Measurements from ENCODE around the gene THSD4.

The THSD4 gene

DNA sequence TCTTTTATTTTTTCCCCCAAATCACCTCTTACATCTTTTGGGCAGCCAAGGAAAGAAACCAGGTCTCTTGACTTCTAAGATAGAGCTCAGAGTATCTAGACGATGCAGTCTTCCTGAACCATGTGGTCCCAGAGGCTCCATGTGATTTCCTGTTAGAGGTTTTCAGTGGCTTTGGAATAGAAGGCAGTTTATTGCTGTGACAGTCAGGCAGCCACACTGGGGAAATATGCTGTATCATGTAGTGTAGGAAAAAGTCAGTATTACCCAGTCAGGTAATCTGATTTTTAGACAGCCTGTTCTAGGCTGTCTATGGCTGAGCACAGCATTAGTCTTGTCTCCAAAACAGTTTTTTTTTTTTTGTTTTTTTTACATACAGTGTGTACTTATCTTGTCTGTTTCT, 294.3 kb downstream of the THSD4 start:
- Histone ChIP-seq H3K4me1 (ENCODE audit: low read length) (no peaks in the 10 kb centered on the region), H3K4me3 (ENCODE audit: low read length) (no peak overlapping the region), H4K20me1 (ENCODE audit: insufficient read depth, low read length) (no peaks in the 10 kb centered on the region), H3K9ac (ENCODE audit: low read length) (no peak overlapping the region), H2AFZ (ENCODE audit: low read depth, low read length) (no peak overlapping the region; the same call in 1 of the 2 replicates), H3K79me2 (ENCODE audit: low read length) (no peaks in the 10 kb centered on the region), H3K36me3 (replicated peaks; ENCODE audit: low read depth, low read length) (no peaks in the 10 kb centered on the region), H3K27ac (ENCODE audit: low read length) (no peak overlapping the region), H3K27me3 (ENCODE audit: low read depth, low read length) (peaks cover 39% of the 10 kb centered on the region), H3K9me3 (ENCODE audit: insufficient read depth, low read length) (no peaks in the 10 kb centered on the region), H3K4me2 (ENCODE audit: low read length) (no peak overlapping the region)
- TF ChIP-seq EZH2phosphoT487 (IDR thresholded peaks at IDR 0.05; ENCODE audit: low read depth), result no peak
- TF ChIP-seq, protein P1, sequence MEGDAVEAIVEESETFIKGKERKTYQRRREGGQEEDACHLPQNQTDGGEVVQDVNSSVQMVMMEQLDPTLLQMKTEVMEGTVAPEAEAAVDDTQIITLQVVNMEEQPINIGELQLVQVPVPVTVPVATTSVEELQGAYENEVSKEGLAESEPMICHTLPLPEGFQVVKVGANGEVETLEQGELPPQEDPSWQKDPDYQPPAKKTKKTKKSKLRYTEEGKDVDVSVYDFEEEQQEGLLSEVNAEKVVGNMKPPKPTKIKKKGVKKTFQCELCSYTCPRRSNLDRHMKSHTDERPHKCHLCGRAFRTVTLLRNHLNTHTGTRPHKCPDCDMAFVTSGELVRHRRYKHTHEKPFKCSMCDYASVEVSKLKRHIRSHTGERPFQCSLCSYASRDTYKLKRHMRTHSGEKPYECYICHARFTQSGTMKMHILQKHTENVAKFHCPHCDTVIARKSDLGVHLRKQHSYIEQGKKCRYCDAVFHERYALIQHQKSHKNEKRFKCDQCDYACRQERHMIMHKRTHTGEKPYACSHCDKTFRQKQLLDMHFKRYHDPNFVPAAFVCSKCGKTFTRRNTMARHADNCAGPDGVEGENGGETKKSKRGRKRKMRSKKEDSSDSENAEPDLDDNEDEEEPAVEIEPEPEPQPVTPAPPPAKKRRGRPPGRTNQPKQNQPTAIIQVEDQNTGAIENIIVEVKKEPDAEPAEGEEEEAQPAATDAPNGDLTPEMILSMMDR (IDR thresholded peaks at IDR 0.05; ENCODE audit: low read depth, low read length), result no peak

DNA sequence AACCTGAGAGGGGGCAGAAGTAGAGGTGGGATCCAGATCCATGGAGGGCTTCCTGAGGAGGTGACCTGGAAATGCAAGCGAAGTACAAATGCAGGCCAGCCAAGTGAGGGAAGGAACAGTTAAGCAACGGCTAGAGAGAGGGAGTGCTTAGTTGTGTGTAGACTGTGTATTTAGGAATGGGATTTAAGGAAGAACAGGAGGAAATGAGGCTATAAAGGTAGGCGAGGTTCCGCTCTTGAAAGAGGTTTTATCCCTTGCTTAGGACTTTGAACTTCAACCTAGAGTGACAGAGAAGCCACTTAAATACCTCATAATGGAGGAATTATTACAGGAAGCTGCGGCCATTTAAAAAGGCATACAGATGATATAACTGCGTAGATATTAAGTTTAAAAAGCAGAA, 295.1 kb downstream of the THSD4 start:
- H3K9ac ChIP-seq (ENCODE audit: low read length), result no peak overlapping the region
- no peaks in the 10 kb centered on the region for H4K20me1 ChIP-seq (ENCODE audit: insufficient read depth, low read length)
- H3K4me2 ChIP-seq (ENCODE audit: low read length), result no peak overlapping the region
- no peak overlapping the region for H3K4me3 ChIP-seq (ENCODE audit: low read length)
- peaks cover 39% of the 10 kb centered on the region for H3K27me3 ChIP-seq (ENCODE audit: low read depth, low read length)
- no peaks in the 10 kb centered on the region for H3K9me3 ChIP-seq (ENCODE audit: insufficient read depth, low read length)
- H3K79me2 ChIP-seq (ENCODE audit: low read length), result no peaks in the 10 kb centered on the region
- H3K27ac ChIP-seq (ENCODE audit: low read length), result no peak overlapping the region
- TF ChIP-seq EZH2phosphoT487 (IDR thresholded peaks at IDR 0.05; ENCODE audit: low read depth), result no peak
- TF ChIP-seq, protein P1 (IDR thresholded peaks at IDR 0.05; ENCODE audit: low read depth, low read length), result no peak
- no peaks in the 10 kb centered on the region for H3K4me1 ChIP-seq (ENCODE audit: low read length)
- no peak overlapping the region for H2AFZ ChIP-seq (ENCODE audit: low read depth, low read length)
- no peaks in the 10 kb centered on the region for H3K36me3 ChIP-seq (replicated peaks; ENCODE audit: low read depth, low read length)

DNA sequence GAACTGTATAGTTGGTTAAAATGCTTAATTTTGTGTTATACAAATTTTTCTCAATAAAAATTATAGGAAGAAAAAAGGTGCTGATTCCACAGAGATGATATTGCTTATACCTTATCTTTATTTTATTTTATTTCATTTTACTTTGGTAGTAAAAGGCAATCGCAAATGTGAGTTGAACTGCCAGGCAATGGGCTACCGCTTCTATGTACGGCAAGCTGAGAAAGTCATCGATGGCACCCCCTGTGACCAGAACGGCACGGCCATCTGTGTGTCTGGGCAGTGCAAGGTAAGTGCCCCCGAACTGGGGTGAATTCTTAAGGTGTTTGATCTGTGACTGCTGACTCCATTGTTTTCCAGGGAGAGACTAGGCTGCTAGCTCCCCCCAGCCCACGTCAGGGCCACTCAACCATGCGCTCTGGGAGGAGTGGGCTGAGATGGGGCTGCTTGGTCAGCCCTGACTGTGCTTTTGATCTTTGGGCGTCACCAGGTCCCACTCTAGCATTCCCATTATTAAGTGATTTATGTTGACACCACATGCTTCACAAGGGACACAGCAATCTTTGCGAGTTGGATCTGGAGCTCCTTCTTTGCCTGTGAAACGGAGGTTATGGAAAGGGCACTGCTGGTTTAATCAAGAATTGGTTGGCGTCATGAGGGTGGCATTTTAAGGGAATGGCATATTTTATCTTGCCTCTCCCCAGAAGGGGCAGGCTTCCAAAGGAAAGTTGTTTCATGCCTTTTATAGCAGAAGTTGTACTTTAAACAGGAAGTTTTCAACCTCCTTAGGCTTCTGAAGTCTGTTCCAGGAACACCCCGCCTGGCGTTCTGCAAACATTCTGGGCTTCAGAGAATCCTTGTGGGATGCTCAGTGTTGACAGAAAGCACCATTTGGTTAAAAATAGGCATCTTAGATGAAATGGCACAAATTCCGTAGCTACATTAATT, 296.5 kb downstream of the THSD4 start:
- Histone ChIP-seq H3K4me2 (ENCODE audit: low read length) (no peak overlapping the region), H3K27me3 (ENCODE audit: low read depth, low read length) (peaks cover 39% of the 10 kb centered on the region), H2AFZ (ENCODE audit: low read depth, low read length) (no peak overlapping the region), H3K9ac (ENCODE audit: low read length) (no peak overlapping the region), H4K20me1 (ENCODE audit: insufficient read depth, low read length) (no peaks in the 10 kb centered on the region), H3K27ac (ENCODE audit: low read length) (no peak overlapping the region), H3K9me3 (ENCODE audit: insufficient read depth, low read length) (no peaks in the 10 kb centered on the region), H3K4me3 (ENCODE audit: low read length) (no peak overlapping the region), H3K79me2 (ENCODE audit: low read length) (no peaks in the 10 kb centered on the region), H3K4me1 (ENCODE audit: low read length) (no peaks in the 10 kb centered on the region), H3K36me3 (replicated peaks; ENCODE audit: low read depth, low read length) (no peaks in the 10 kb centered on the region)
- no peak for TF ChIP-seq EZH2phosphoT487 (IDR thresholded peaks at IDR 0.05; ENCODE audit: low read depth)
- TF ChIP-seq, protein P1 (IDR thresholded peaks at IDR 0.05; ENCODE audit: low read depth, low read length), result no peak

DNA sequence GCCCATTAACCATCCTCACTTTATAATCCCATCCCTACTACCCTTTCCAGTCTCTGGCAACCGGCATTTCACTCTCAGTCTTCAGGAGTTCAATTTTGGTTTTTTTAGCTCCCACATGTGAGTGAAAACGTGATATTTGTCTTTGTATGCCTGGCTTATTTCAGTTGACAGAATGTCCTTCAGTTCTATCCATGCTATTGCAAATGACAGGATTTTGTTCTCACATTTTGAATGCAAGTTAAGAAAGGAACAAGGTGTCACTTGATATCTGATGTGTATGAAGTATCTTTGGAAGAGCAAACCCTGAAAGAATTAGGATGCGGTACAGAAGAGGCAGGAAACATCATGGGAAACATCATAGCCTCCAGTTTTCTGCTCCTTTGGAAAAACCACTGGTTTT, 298.1 kb downstream of the THSD4 start:
- no peak overlapping the region for H3K4me3 ChIP-seq (ENCODE audit: low read length)
- no peak for TF ChIP-seq EZH2phosphoT487 (IDR thresholded peaks at IDR 0.05; ENCODE audit: low read depth)
- TF ChIP-seq, protein P1 (IDR thresholded peaks at IDR 0.05; ENCODE audit: low read depth, low read length), result no peak
- H2AFZ ChIP-seq (ENCODE audit: low read depth, low read length), result no peak overlapping the region
- H3K4me2 ChIP-seq (ENCODE audit: low read length), result no peak overlapping the region
- H3K4me1 ChIP-seq (ENCODE audit: low read length), result no peaks in the 10 kb centered on the region
- no peaks in the 10 kb centered on the region for H4K20me1 ChIP-seq (ENCODE audit: insufficient read depth, low read length)
- no peak overlapping the region for H3K27ac ChIP-seq (ENCODE audit: low read length)
- H3K36me3 ChIP-seq (replicated peaks; ENCODE audit: low read depth, low read length), result no peaks in the 10 kb centered on the region
- H3K9ac ChIP-seq (ENCODE audit: low read length), result no peak overlapping the region
- H3K9me3 ChIP-seq (ENCODE audit: insufficient read depth, low read length), result no peaks in the 10 kb centered on the region
- H3K79me2 ChIP-seq (ENCODE audit: low read length), result no peaks in the 10 kb centered on the region
- peaks cover 27% of the 10 kb centered on the region for H3K27me3 ChIP-seq (ENCODE audit: low read depth, low read length)

Data from OCI-LY3 (cell line).